ENCODE results near the gene WNT6.

Gene WNT6

GRCh38 chr2:218910741-218911140, 51.1 kb downstream of the WNT6 start:
- in situ Hi-C loops (cut with MboI; ENCODE audit: low sequenced_read_pairs), result no loop called here

DNA sequence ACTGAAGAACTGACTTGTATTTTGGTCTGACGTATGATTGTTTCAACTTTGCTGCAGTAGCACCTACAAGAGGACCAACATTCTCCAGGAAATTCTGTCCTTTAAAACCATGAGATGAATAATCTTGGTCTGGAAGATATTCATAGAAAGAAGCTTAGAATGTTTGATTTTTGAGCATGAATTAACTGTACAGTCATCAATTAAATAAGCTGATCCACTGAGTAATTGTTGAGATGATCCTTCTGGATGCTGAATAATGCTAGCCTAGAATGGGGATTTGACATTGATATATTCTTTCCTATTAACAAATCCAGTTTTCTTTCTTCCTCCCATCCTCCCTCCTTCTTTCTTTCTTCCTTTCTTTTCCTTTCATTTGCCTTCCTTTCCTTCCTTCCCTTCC, 60.9 kb downstream of the WNT6 start:
- in situ Hi-C loops (cut with MboI; ENCODE audit: low sequenced_read_pairs), result no loop called here
